HL-60 (cell line): ENCODE results near the gene CASS4.

Source experiments
- DNase-seq, 2 experiments: peaks; one replicate each; pipeline ENCODE4 v3.0.0-alpha.2; 2010 to 2020; ENCODE audit warnings: low read depth in 1 of 2, low spot score in 1 of 2
- H3K27ac ChIP-seq: fragments of 250-450 bp; sonication (Bioruptor Pico); replicated peaks from 2 replicates; pipeline ENCODE4 v1.5.1; 2020; ENCODE audit warnings: mild to moderate bottlenecking, moderate library complexity
- H3K27me3 ChIP-seq: fragments of 250-450 bp; sonication (Bioruptor Pico); 2 replicates; pipeline ENCODE4 v1.5.1; 2021; ENCODE audit warnings: mild to moderate bottlenecking, moderate library complexity; ENCODE audit not compliant: insufficient read depth, poor library complexity, severe bottlenecking
- H3K4me3 ChIP-seq: replicated peaks from 2 replicates; pipeline ENCODE4 v1.5.1; 2011; ENCODE audit warnings: mild to moderate bottlenecking, control low read depth, low read length; ENCODE audit not compliant: insufficient read depth
- CTCF ChIP-seq: IDR thresholded peaks from one replicate; pipeline ENCODE4 v1.5.1; 2011; ENCODE audit warnings: low read length, control low read depth, inconsistent platforms; ENCODE audit not compliant: insufficient read depth
- GABPA ChIP-seq: IDR thresholded peaks from 2 replicates; pipeline ENCODE4 v1.6.1; 2012; ENCODE audit warnings: low read depth
- POLR2AphosphoS5 ChIP-seq: IDR thresholded peaks from 2 replicates; pipeline ENCODE4 v1.6.1; 2012; ENCODE audit warnings: low read depth
- SPI1 ChIP-seq: IDR thresholded peaks from 2 replicates; pipeline ENCODE4 v1.6.1; 2012; ENCODE audit warnings: low read depth, mild to moderate bottlenecking, borderline replicate concordance
- TF ChIP-seq, protein P1 (sequence below): IDR thresholded peaks from 2 replicates; pipeline ENCODE4 v1.6.1; 2012; ENCODE audit warnings: low read depth; ENCODE audit not compliant: insufficient replicate concordance

Gene CASS4

GRCh38 chr20:56383334-56383733 lies 28.7 kb upstream of the CASS4 start:
- no peak overlapping the region for H3K27ac ChIP-seq
- no peak for TF ChIP-seq CTCF
- no peak for TF ChIP-seq SPI1
- no peak for TF ChIP-seq POLR2AphosphoS5
- TF ChIP-seq, protein P1, sequence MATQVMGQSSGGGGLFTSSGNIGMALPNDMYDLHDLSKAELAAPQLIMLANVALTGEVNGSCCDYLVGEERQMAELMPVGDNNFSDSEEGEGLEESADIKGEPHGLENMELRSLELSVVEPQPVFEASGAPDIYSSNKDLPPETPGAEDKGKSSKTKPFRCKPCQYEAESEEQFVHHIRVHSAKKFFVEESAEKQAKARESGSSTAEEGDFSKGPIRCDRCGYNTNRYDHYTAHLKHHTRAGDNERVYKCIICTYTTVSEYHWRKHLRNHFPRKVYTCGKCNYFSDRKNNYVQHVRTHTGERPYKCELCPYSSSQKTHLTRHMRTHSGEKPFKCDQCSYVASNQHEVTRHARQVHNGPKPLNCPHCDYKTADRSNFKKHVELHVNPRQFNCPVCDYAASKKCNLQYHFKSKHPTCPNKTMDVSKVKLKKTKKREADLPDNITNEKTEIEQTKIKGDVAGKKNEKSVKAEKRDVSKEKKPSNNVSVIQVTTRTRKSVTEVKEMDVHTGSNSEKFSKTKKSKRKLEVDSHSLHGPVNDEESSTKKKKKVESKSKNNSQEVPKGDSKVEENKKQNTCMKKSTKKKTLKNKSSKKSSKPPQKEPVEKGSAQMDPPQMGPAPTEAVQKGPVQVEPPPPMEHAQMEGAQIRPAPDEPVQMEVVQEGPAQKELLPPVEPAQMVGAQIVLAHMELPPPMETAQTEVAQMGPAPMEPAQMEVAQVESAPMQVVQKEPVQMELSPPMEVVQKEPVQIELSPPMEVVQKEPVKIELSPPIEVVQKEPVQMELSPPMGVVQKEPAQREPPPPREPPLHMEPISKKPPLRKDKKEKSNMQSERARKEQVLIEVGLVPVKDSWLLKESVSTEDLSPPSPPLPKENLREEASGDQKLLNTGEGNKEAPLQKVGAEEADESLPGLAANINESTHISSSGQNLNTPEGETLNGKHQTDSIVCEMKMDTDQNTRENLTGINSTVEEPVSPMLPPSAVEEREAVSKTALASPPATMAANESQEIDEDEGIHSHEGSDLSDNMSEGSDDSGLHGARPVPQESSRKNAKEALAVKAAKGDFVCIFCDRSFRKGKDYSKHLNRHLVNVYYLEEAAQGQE, result no peak
- no peak for TF ChIP-seq GABPA
- no peak overlapping the region for H3K4me3 ChIP-seq
- H3K27me3 ChIP-seq, result no peaks in the 10 kb centered on the region
- DNase-seq, result no peak

GRCh38 chr20:56385130-56385529 lies 26.9 kb upstream of the CASS4 start:
- Histone ChIP-seq H3K4me3 (no peak overlapping the region), H3K27me3 (no peaks in the 10 kb centered on the region), H3K27ac (no peak overlapping the region)
- DNase-seq, result no peak
- TF ChIP-seq GABPA (no peak), CTCF (no peak), POLR2AphosphoS5 (no peak), SPI1 (no peak)
- TF ChIP-seq, protein P1, result no peak

- Histone ChIP-seq H3K27me3 (no peaks in the 10 kb centered on the region), H3K27ac (no peak overlapping the region), H3K4me3 (no peak overlapping the region)
- TF ChIP-seq, protein P1, result no peak
- TF ChIP-seq SPI1 (no peak), GABPA (no peak), CTCF (no peak), POLR2AphosphoS5 (no peak)
- DNase-seq, result no peak
Observed at GRCh38 chr20:56386219-56386618, 25.8 kb upstream of the CASS4 start.
